HepG2 (cell line): Measurements from ENCODE around the gene FGF19. TPM values are rescaled to one million over a fixed set of nuclear protein-coding genes. Genes with fewer than 3 reads are reported as not detected.

Source experiments
- FOXA1 ChIP-seq, 2 experiments: fragments of 450-650 bp in 1 of 2; sonication (generic) in 1 of 2; formaldehyde crosslinking in 1 of 2; IDR thresholded peaks; 2 replicates each; pipeline versions ENCODE4 v1.4.0 to v1.6.1; 2016 to 2020; ENCODE audit warnings: missing genetic modification reagents in 1 of 2
- HDAC6 ChIP-seq: fragments of 200-600 bp; sonication (generic); IDR thresholded peaks from 2 replicates; pipeline ENCODE4 v1.7.0; 2017; ENCODE audit warnings: mild to moderate bottlenecking, antibody characterized with exemption, low read length, low read depth
- HOXA3 ChIP-seq: sonication (generic); formaldehyde crosslinking; IDR thresholded peaks from 2 replicates; pipeline ENCODE4 v1.5.0; 2020; ENCODE audit warnings: missing genetic modification reagents
- NR2F6 ChIP-seq, 2 experiments: IDR thresholded peaks; 2 replicates each; pipeline ENCODE4 v1.6.1; 2016; ENCODE audit warnings: antibody characterized with exemption in 1 of 2, mild to moderate bottlenecking in 1 of 2
- RARG ChIP-seq: sonication (generic); formaldehyde crosslinking; IDR thresholded peaks from 2 replicates; pipeline ENCODE4 v1.4.0; 2020; ENCODE audit warnings: low read depth, mild to moderate bottlenecking, missing genetic modification reagents
- SMAD3 ChIP-seq: sonication (generic); formaldehyde crosslinking; IDR thresholded peaks from 2 replicates; pipeline ENCODE4 v1.4.0; 2020; ENCODE audit warnings: missing genetic modification reagents
- SYNCRIP ChIP-seq: fragments of 200-400 bp; formaldehyde crosslinking; IDR thresholded peaks from 2 replicates; pipeline ENCODE4 v1.6.1; 2018; ENCODE audit warnings: mild to moderate bottlenecking, low read depth, low read length; ENCODE audit not compliant: insufficient read depth
- TGIF2 ChIP-seq: IDR thresholded peaks from 2 replicates; pipeline ENCODE4 v1.6.1; 2016; ENCODE audit warnings: control low read depth, missing compliant biosample characterization
- ZKSCAN8 ChIP-seq: IDR thresholded peaks from 2 replicates; pipeline ENCODE4 v1.6.1; 2016; ENCODE audit warnings: borderline replicate concordance, missing genetic modification reagents, missing compliant biosample characterization
- ZNF136 ChIP-seq: sonication (generic); formaldehyde crosslinking; IDR thresholded peaks from 2 replicates; pipeline ENCODE4 v1.8.1; 2022; ENCODE audit warnings: low read depth, mild to moderate bottlenecking, moderate library complexity, missing genetic modification reagents
- ZNF496 ChIP-seq: sonication (generic); formaldehyde crosslinking; IDR thresholded peaks from 2 replicates; pipeline ENCODE4 v1.8.1; 2023; ENCODE audit warnings: mild to moderate bottlenecking, moderate library complexity, missing genetic modification reagents; ENCODE audit not compliant: insufficient replicate concordance
- ZNF670 ChIP-seq: sonication (generic); formaldehyde crosslinking; IDR thresholded peaks from 2 replicates; pipeline ENCODE4 v1.8.0; 2022; ENCODE audit warnings: mild to moderate bottlenecking, missing genetic modification reagents, borderline replicate concordance
- ZNF772 ChIP-seq: sonication (generic); formaldehyde crosslinking; IDR thresholded peaks from 2 replicates; pipeline ENCODE4 v1.5.0; 2020; ENCODE audit warnings: mild to moderate bottlenecking, missing genetic modification reagents
- ZNF775 ChIP-seq: sonication (generic); formaldehyde crosslinking; IDR thresholded peaks from 2 replicates; pipeline ENCODE4 v1.4.0; 2020; ENCODE audit warnings: missing genetic modification reagents, mild to moderate bottlenecking, moderate library complexity, borderline replicate concordance
- ZNF782 ChIP-seq: sonication (generic); formaldehyde crosslinking; IDR thresholded peaks from 2 replicates; pipeline ENCODE4 v1.4.0; 2020; ENCODE audit warnings: missing genetic modification reagents, mild to moderate bottlenecking, borderline replicate concordance
- ZNF792 ChIP-seq: IDR thresholded peaks from 2 replicates; pipeline ENCODE4 v1.6.1; 2016
- polyA plus RNA-seq, 8 experiments: library from polyadenylated mRNA; depleted of rRNA in 3 of 8; stranded (reverse) in 7 of 8; unstranded in 1 of 8; fragments of >200 nt; fragmentation: Illumina TruSeq in 4 of 8; extraction: Trizol in 4 of 8; gene quantifications; 2 replicates each; pipeline versions ENCODE4 v1.2.1 to v1.2.3, GENCODE V29; 2011 to 2016; ENCODE audit warnings: low read depth in 4 of 8, missing spikeins in 1 of 8, mixed read lengths in 1 of 8; ENCODE audit not compliant: insufficient read depth in 1 of 8
- total RNA-seq, 5 experiments: library from RNA; depleted of rRNA; stranded (reverse); fragments of >200 nt; fragmentation: Illumina TruSeq; extraction: Trizol; gene quantifications; 2 replicates each; pipeline ENCODE4 v1.2.3, GENCODE V29; 2016; ENCODE audit warnings: low read depth in 1 of 5
- TF ChIP-seq, protein P1 (sequence below): sonication (generic); formaldehyde crosslinking; IDR thresholded peaks from 2 replicates; pipeline ENCODE4 v1.5.0; 2020; ENCODE audit warnings: missing genetic modification reagents
- TF ChIP-seq, protein P2 (sequence below): sonication (generic); formaldehyde crosslinking; IDR thresholded peaks from 2 replicates; pipeline ENCODE4 v1.4.0; 2020; ENCODE audit warnings: mild to moderate bottlenecking, missing genetic modification reagents
- TF ChIP-seq, protein P3 (sequence below): sonication (generic); formaldehyde crosslinking; IDR thresholded peaks from 2 replicates; pipeline ENCODE4 v1.4.0; 2020; ENCODE audit warnings: low read depth, missing genetic modification reagents
- TF ChIP-seq, protein P4 (sequence below): sonication (generic); formaldehyde crosslinking; IDR thresholded peaks from 2 replicates; pipeline ENCODE4 v1.5.0; 2020; ENCODE audit warnings: missing genetic modification reagents
- TF ChIP-seq, protein P5 (sequence below): sonication (generic); formaldehyde crosslinking; IDR thresholded peaks from 2 replicates; pipeline ENCODE4 v1.5.1; 2020; ENCODE audit warnings: mild to moderate bottlenecking, missing genetic modification reagents, borderline replicate concordance

The FGF19 gene
- total and polyA plus RNA-seq, 2 of the 13 experiments (the other 11 are each of a cell fraction or from before 2014, with no cell fraction given), result 0.07 TPM; not detected in 1

DNA sequence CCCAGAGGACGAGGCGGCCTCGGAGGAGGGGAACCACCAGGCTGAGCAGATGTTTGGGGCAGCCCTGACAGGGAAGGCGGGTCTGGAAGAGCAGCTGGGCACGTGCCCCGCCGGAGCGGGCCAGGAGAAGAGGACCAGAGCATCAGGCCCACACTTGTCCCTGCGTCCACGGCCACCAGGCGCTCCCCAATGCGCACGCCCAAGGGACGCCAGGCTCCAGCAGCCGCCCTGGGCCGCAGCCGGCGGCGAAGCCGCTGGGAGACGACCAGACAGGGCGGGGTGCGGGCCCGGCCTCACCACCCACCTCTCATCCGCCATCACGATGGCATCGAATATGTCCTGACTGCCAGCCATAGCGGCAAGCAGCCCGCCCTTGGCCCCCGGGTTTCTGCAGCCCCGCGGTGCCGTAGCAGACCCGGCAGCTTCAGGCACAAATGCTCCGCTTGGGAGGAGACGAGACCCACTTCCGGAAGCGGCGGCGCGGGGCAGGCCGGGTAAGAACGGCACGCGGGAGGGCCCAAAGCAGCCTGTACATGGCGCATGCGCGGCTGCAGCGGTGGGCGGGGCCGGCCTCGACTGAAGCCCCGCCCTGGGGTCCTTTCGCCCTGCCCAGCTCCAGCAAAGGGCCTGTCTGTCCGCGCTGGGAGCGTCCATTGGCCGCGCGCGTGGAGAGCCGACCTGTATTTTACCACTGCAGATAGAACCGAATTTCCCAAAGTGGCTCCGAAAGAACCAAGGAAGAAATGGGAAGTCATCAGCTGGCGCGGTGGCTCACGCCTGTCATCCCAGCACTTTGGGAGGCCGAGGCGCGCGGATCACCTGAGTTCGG is 28.7 kb downstream of the FGF19 start, which contains the start of gene LTO1 (continued):
- TF ChIP-seq HDAC6 (no peak), TGIF2 (peak; percentile 50; the same call in 1 of the 2 replicates), NR2F6 (IDR thresholded peaks at IDR 0.05) (no peak), NR2F6 (CRISPR knock-in tag; IDR thresholded peaks at IDR 0.05) (peak; percentile 44; the same call in 1 of the 2 replicates), ZNF792 (0 out of 2 replicates have a peak, but pooled peaks have one; percentile 54), ZNF670 (CRISPR knock-in tag) (peak; percentile 74; the same call in 1 of the 2 replicates), ZNF496 (CRISPR knock-in tag) (no peak), RARG (no peak), ZNF136 (CRISPR knock-in tag) (no peak), SMAD3 (CRISPR knock-in tag) (no peak; the same call in none of the 2 replicates), ZNF782 (peak; percentile 81; the same call in 1 of the 2 replicates), SYNCRIP (no peak), FOXA1 (IDR thresholded peaks at IDR 0.05) (no peak), FOXA1 (CRISPR knock-in tag; IDR thresholded peaks at IDR 0.05) (no peak), HOXA3 (peak; percentile 78), ZKSCAN8 (CRISPR knock-in tag) (no peak; the same call in 1 of the 2 replicates), ZNF772 (CRISPR knock-in tag) (peak; percentile 72; the same call in 1 of the 2 replicates), ZNF775 (CRISPR knock-in tag) (no peak)
- TF ChIP-seq, protein P1, sequence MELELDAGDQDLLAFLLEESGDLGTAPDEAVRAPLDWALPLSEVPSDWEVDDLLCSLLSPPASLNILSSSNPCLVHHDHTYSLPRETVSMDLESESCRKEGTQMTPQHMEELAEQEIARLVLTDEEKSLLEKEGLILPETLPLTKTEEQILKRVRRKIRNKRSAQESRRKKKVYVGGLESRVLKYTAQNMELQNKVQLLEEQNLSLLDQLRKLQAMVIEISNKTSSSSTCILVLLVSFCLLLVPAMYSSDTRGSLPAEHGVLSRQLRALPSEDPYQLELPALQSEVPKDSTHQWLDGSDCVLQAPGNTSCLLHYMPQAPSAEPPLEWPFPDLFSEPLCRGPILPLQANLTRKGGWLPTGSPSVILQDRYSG, result no peak; the same call in 1 of the 2 replicates
- TF ChIP-seq, protein P2, sequence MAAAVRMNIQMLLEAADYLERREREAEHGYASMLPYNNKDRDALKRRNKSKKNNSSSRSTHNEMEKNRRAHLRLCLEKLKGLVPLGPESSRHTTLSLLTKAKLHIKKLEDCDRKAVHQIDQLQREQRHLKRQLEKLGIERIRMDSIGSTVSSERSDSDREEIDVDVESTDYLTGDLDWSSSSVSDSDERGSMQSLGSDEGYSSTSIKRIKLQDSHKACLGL (CRISPR knock-in tag), result peak; percentile 85; the same call in 1 of the 2 replicates
- TF ChIP-seq, protein P3, sequence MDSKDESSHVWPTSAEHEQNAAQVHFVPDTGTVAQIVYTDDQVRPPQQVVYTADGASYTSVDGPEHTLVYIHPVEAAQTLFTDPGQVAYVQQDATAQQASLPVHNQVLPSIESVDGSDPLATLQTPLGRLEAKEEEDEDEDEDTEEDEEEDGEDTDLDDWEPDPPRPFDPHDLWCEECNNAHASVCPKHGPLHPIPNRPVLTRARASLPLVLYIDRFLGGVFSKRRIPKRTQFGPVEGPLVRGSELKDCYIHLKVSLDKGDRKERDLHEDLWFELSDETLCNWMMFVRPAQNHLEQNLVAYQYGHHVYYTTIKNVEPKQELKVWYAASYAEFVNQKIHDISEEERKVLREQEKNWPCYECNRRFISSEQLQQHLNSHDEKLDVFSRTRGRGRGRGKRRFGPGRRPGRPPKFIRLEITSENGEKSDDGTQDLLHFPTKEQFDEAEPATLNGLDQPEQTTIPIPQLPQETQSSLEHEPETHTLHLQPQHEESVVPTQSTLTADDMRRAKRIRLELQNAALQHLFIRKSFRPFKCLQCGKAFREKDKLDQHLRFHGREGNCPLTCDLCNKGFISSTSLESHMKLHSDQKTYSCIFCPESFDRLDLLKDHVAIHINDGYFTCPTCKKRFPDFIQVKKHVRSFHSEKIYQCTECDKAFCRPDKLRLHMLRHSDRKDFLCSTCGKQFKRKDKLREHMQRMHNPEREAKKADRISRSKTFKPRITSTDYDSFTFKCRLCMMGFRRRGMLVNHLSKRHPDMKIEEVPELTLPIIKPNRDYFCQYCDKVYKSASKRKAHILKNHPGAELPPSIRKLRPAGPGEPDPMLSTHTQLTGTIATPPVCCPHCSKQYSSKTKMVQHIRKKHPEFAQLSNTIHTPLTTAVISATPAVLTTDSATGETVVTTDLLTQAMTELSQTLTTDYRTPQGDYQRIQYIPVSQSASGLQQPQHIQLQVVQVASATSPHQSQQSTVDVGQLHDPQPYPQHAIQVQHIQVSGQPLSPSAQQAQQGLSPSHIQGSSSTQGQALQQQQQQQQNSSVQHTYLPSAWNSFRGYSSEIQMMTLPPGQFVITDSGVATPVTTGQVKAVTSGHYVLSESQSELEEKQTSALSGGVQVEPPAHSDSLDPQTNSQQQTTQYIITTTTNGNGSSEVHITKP (CRISPR knock-in tag), result peak; percentile 83
- TF ChIP-seq, protein P4, sequence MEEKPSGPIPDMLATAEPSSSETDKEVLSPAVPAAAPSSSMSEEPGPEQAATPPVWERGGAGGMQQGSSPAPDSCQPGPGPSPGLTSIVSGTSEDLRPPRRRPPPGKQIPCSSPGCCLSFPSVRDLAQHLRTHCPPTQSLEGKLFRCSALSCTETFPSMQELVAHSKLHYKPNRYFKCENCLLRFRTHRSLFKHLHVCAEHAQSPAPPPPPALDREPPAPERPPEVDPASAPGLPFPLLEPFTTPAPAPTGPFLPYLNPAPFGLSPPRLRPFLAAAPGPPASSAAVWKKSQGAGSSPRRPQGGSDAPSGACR (CRISPR knock-in tag), result peak; percentile 93
- TF ChIP-seq, protein P5, sequence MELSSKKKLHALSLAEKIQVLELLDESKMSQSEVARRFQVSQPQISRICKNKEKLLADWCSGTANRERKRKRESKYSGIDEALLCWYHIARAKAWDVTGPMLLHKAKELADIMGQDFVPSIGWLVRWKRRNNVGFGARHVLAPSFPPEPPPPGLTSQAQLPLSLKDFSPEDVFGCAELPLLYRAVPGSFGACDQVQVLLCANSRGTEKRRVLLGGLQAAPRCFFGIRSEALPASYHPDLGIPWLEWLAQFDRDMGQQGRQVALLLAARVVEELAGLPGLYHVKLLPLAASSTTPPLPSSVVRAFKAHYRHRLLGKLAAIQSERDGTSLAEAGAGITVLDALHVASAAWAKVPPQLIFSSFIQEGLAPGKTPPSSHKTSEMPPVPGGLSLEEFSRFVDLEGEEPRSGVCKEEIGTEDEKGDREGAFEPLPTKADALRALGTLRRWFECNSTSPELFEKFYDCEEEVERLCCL, result no peak
